Parathyroid adenoma (tissue), 2 donors: ENCODE data around the gene UBAP1.
"Not testable (repeated sequence)": the region's sequence is repeated elsewhere in the genome, so short reads cannot be mapped to it uniquely, and the experiment has no call there.

Experiments used
- H2AFZ ChIP-seq: fragments of 300-600 bp; sonication (generic); one replicate; pipeline ENCODE4 v1.7.0; 2017; ENCODE audit warnings: antibody characterized with exemption, mild to moderate bottlenecking
- H3K27ac ChIP-seq: fragments of 300-600 bp; sonication (generic); one replicate; pipeline ENCODE4 v1.7.0; 2017
- H3K27me3 ChIP-seq: fragments of 300-600 bp; sonication (generic); one replicate; pipeline ENCODE4 v1.7.0; 2017; ENCODE audit warnings: low read length; ENCODE audit not compliant: control insufficient read depth, insufficient read depth
- H3K36me3 ChIP-seq: fragments of 300-600 bp; sonication (generic); one replicate; pipeline ENCODE4 v1.7.0; 2017; ENCODE audit warnings: low read length; ENCODE audit not compliant: control insufficient read depth, insufficient read depth
- H3K4me1 ChIP-seq: fragments of 300-600 bp; sonication (generic); one replicate; pipeline ENCODE4 v1.7.0; 2017; ENCODE audit warnings: control low read depth
- H3K4me2 ChIP-seq: fragments of 300-600 bp; sonication (generic); one replicate; pipeline ENCODE4 v1.7.0; 2017; ENCODE audit warnings: low read length
- H3K4me3 ChIP-seq: fragments of 300-600 bp; sonication (generic); one replicate; pipeline ENCODE4 v1.7.0; 2017; ENCODE audit warnings: low read depth, low read length
- H3K79me2 ChIP-seq: fragments of 300-600 bp; sonication (generic); one replicate; pipeline ENCODE4 v1.7.0; 2017; ENCODE audit warnings: control low read depth
- H3K9ac ChIP-seq: fragments of 300-600 bp; sonication (generic); one replicate; pipeline ENCODE4 v1.7.0; 2017; ENCODE audit warnings: mild to moderate bottlenecking
- H3K9me3 ChIP-seq: fragments of 300-600 bp; sonication (generic); one replicate; pipeline ENCODE4 v1.7.0; 2017; ENCODE audit warnings: low read length; ENCODE audit not compliant: control insufficient read depth
- CTCF ChIP-seq: fragments of 300-600 bp; sonication (generic); IDR thresholded peaks from one replicate; pipeline ENCODE4 v1.7.0; 2017; ENCODE audit warnings: antibody characterized with exemption, mild to moderate bottlenecking
- donor health status: primary hyperparathyroidism.

UBAP1 gene

GRCh38 chr9:34216325-34216724 lies 37.5 kb downstream of the UBAP1 start:
- no peaks in the 10 kb centered on the region for H3K9me3 ChIP-seq
- no peak overlapping the region for H3K9ac ChIP-seq
- H3K27ac ChIP-seq = no peak overlapping the region
- no peak for TF ChIP-seq CTCF
- H3K79me2 ChIP-seq = peaks cover 8% of the 10 kb centered on the region
- H3K4me2 ChIP-seq = no peak overlapping the region
- peaks cover 4% of the 10 kb centered on the region for H3K4me1 ChIP-seq
- no peak overlapping the region for H3K4me3 ChIP-seq
- H3K27me3 ChIP-seq = no peaks in the 10 kb centered on the region
- H2AFZ ChIP-seq = no peak overlapping the region
- H3K36me3 ChIP-seq = no peaks in the 10 kb centered on the region

- H3K27me3 ChIP-seq, H3K4me2 ChIP-seq, H3K27ac ChIP-seq, H3K4me1 ChIP-seq, H3K79me2 ChIP-seq, H3K9me3 ChIP-seq, H3K36me3 ChIP-seq, H3K9ac ChIP-seq, H3K4me3 ChIP-seq, H2AFZ ChIP-seq: not testable (repeated sequence)
Observed at GRCh38 chr9:34217015-34217414, 38.2 kb downstream of the UBAP1 start.

GRCh38 chr9:34218446-34218845 lies 39.6 kb downstream of the UBAP1 start:
- Histone ChIP-seq H3K79me2 (peaks cover 4% of the 10 kb centered on the region), H3K27me3 (no peaks in the 10 kb centered on the region), H3K4me1 (peaks cover 4% of the 10 kb centered on the region), H3K4me3 (no peak overlapping the region), H3K9me3 (no peaks in the 10 kb centered on the region), H3K9ac (no peak overlapping the region), H3K4me2 (no peak overlapping the region), H3K36me3 (no peaks in the 10 kb centered on the region), H3K27ac (no peak overlapping the region), H2AFZ (no peak overlapping the region)
- TF ChIP-seq CTCF = no peak

- no peak overlapping the region for H3K9ac ChIP-seq
- no peak overlapping the region for H2AFZ ChIP-seq
- H3K4me3 ChIP-seq = no peak overlapping the region
- peaks cover 6% of the 10 kb centered on the region for H3K79me2 ChIP-seq
- no peak overlapping the region for H3K27ac ChIP-seq
- H3K27me3 ChIP-seq = no peaks in the 10 kb centered on the region
- TF ChIP-seq CTCF = no peak
- no peak overlapping the region for H3K4me2 ChIP-seq
- no peaks in the 10 kb centered on the region for H3K36me3 ChIP-seq
- peaks cover 4% of the 10 kb centered on the region for H3K4me1 ChIP-seq
- no peaks in the 10 kb centered on the region for H3K9me3 ChIP-seq
Observed at GRCh38 chr9:34219421-34219820, 40.6 kb downstream of the UBAP1 start.

GRCh38 chr9:34220218-34220617 lies 41.4 kb downstream of the UBAP1 start:
- H3K4me1 ChIP-seq = peaks cover 4% of the 10 kb centered on the region
- no peak overlapping the region for H3K4me3 ChIP-seq
- H3K4me2 ChIP-seq = no peak overlapping the region
- H2AFZ ChIP-seq = no peak overlapping the region
- no peaks in the 10 kb centered on the region for H3K36me3 ChIP-seq
- H3K27ac ChIP-seq = no peak overlapping the region
- no peaks in the 10 kb centered on the region for H3K9me3 ChIP-seq
- H3K9ac ChIP-seq = no peak overlapping the region
- TF ChIP-seq CTCF = no peak
- H3K79me2 ChIP-seq = peaks cover 3% of the 10 kb centered on the region
- H3K27me3 ChIP-seq = no peaks in the 10 kb centered on the region
